Activated CD4-positive, alpha-beta T cell treated with anti-CD3 and anti-CD28 coated beads, Interleukin-2, amount 10 ng/mL, durations not matched to agents 7 days and 5 days (primary cell): Measurements from ENCODE around the gene NUP188. TPM values are rescaled to one million over a fixed set of nuclear protein-coding genes. Genes with fewer than 3 reads are reported as not detected.

ENCODE experiments used
- CTCF ChIA-PET: fragments of 350-600 bp; sonication (Branson Sonifier 250); formaldehyde crosslinking; loops from one replicate; lab custom pipeline; 2021; ENCODE audit warnings: antibody characterized with exemption; lab: Charles Lee
- POLR2A ChIA-PET: fragments of 350-600 bp; sonication (Branson Sonifier 250); formaldehyde crosslinking; loops from one replicate; lab custom pipeline; 2021; ENCODE audit warnings: antibody characterized with exemption; lab: Charles Lee
- DNase-seq: peaks from one replicate; pipeline ENCODE4 v3.0.0-alpha.2; 2020
- H3K27ac Mint-ChIP-seq: one replicate; pipeline ENCODE4 v1.8.0; 2021; ENCODE audit warnings: mild to moderate bottlenecking, moderate library complexity, mixed read lengths
- H3K27me3 Mint-ChIP-seq: one replicate; pipeline ENCODE4 v1.8.0; 2021; ENCODE audit warnings: mixed read lengths
- H3K36me3 Mint-ChIP-seq: one replicate; pipeline ENCODE4 v1.8.0; 2021; ENCODE audit warnings: low read depth, mixed read lengths
- H3K4me1 Mint-ChIP-seq: one replicate; pipeline ENCODE4 v1.8.0; 2021; ENCODE audit warnings: mixed read lengths
- H3K4me3 Mint-ChIP-seq: one replicate; pipeline ENCODE4 v1.8.0; 2021; ENCODE audit warnings: mild to moderate bottlenecking, moderate library complexity, mixed read lengths
- H3K9me3 Mint-ChIP-seq: one replicate; pipeline ENCODE4 v1.8.0; 2021; ENCODE audit warnings: mixed read lengths
- total RNA-seq, 2 experiments: library from RNA; stranded (reverse); gene quantifications; one replicate each; pipeline ENCODE4 v1.2.3, GENCODE V29; 2021

Gene NUP188
- total RNA-seq, 2 experiments from 2014 or later: 87.7 to 87.8 TPM

GRCh38 chr9:129053020-129053419 is 105.5 kb downstream of the NUP188 start:
- H3K27ac Mint-ChIP-seq: no peak overlapping the region
- DNase-seq: no peak
- H3K4me3 Mint-ChIP-seq: no peak overlapping the region
- H3K27me3 Mint-ChIP-seq: no peaks in the 10 kb centered on the region
- no peaks in the 10 kb centered on the region for H3K9me3 Mint-ChIP-seq
- H3K36me3 Mint-ChIP-seq: peaks cover 8% of the 10 kb centered on the region
- ChIA-PET POLR2A (no interaction called here), CTCF (no interaction called here)
- no peaks in the 10 kb centered on the region for H3K4me1 Mint-ChIP-seq

GRCh38 chr9:129054163-129054851 is 106.8 kb downstream of the NUP188 start:
- ChIA-PET CTCF (interaction anchor here (1.2 kb wide), 1 partner anchor 11 kb away, joined by 4 read pairs; no protein-coding TSS in a partner anchor), POLR2A (no interaction called here)
- Mint-ChIP-seq H3K9me3 (no peaks in the 10 kb centered on the region), H3K27ac (no peak overlapping the region), H3K4me3 (no peak overlapping the region), H3K36me3 (peaks cover 3% of the 10 kb centered on the region), H3K4me1 (no peaks in the 10 kb centered on the region), H3K27me3 (no peaks in the 10 kb centered on the region)
- DNase-seq: no peak

Other genes starting within 250 kb of the NUP188 start
- gene PKN3, start 245.2 kb upstream of the NUP188 start, total RNA-seq: 1 to 10 TPM; 8.2 to 9.1 TPM
- gene ZDHHC12, start 223.6 kb upstream of the NUP188 start, total RNA-seq: 10 to 100 TPM; 86.3 to 91.5 TPM
- gene ZER1, start 175.8 kb upstream of the NUP188 start, total RNA-seq: 10 to 100 TPM; 21.3 TPM
- 10 to 100 TPM; 18.4 to 21.1 TPM for gene TBC1D13, start 160.4 kb upstream of the NUP188 start, total RNA-seq
- 10 to 100 TPM; 10.2 to 11.3 TPM for gene ENDOG, start 129.2 kb upstream of the NUP188 start, total RNA-seq
- gene SPOUT1, start 117.9 kb upstream of the NUP188 start, total RNA-seq: 10 to 100 TPM; 60.5 to 75.0 TPM
- gene KYAT1, start 65.7 kb upstream of the NUP188 start, total RNA-seq: 10 to 100 TPM; 15.2 to 17.7 TPM
- gene LRRC8A, start 65.6 kb upstream of the NUP188 start, total RNA-seq: 10 to 100 TPM; 42.4 to 48.0 TPM
- gene PHYHD1, start 26.7 kb upstream of the NUP188 start, total RNA-seq: 1 to 10 TPM; 1.2 to 2.2 TPM
- gene DOLK, start 96 bp upstream of the NUP188 start, total RNA-seq: 1 to 10 TPM; 8.4 to 9.2 TPM
- 100 to 1,000 TPM; 111 to 124 TPM for gene SH3GLB2, start 80.6 kb downstream of the NUP188 start, total RNA-seq
- gene MIGA2, start 88.9 kb downstream of the NUP188 start, total RNA-seq: 10 to 100 TPM; 33.8 to 43.1 TPM
- 10 to 100 TPM; 19.5 to 19.6 TPM for gene DOLPP1, start 133.4 kb downstream of the NUP188 start, total RNA-seq
- gene CRAT, start 163.1 kb downstream of the NUP188 start, total RNA-seq: 10 to 100 TPM; 20.4 to 25.2 TPM
- 100 to 1,000 TPM in 1 of 2 experiments, 10 to 100 TPM in 1; 96.4 to 111 TPM for gene PTPA, start 163.7 kb downstream of the NUP188 start, total RNA-seq
- gene IER5L, start 230.6 kb downstream of the NUP188 start, total RNA-seq: 1 to 10 TPM; 1.8 to 2.3 TPM